Measurements from ENCODE around the gene PRIMA1.

PRIMA1 gene

GRCh38 chr14:93714605-93715004, 73.7 kb downstream of the PRIMA1 start:
- no peaks in the 10 kb centered on the region for H3K9me3 ChIP-seq (ENCODE audit: control insufficient read depth, low read length)
- H3K4me3 ChIP-seq (ENCODE audit: insufficient read depth, low read depth, low read length), result no peak overlapping the region
- no peaks in the 10 kb centered on the region for H3K27me3 ChIP-seq (ENCODE audit: control insufficient read depth, insufficient read depth, low read length, poor library complexity, severe bottlenecking)
- WGBS, 2 experiments, result 93% methylated on average over 7 of the region's 7 CpGs
- H3K36me3 ChIP-seq (ENCODE audit: control insufficient read depth, insufficient read depth, low read length), result no peaks in the 10 kb centered on the region
- H3K27ac ChIP-seq (ENCODE audit: insufficient read depth, low read depth, low read length, poor library complexity, severe bottlenecking), result no peak overlapping the region
- H3K4me1 ChIP-seq (ENCODE audit: control insufficient read depth, insufficient read depth, low read length), result peaks cover 6% of the 10 kb centered on the region

DNA sequence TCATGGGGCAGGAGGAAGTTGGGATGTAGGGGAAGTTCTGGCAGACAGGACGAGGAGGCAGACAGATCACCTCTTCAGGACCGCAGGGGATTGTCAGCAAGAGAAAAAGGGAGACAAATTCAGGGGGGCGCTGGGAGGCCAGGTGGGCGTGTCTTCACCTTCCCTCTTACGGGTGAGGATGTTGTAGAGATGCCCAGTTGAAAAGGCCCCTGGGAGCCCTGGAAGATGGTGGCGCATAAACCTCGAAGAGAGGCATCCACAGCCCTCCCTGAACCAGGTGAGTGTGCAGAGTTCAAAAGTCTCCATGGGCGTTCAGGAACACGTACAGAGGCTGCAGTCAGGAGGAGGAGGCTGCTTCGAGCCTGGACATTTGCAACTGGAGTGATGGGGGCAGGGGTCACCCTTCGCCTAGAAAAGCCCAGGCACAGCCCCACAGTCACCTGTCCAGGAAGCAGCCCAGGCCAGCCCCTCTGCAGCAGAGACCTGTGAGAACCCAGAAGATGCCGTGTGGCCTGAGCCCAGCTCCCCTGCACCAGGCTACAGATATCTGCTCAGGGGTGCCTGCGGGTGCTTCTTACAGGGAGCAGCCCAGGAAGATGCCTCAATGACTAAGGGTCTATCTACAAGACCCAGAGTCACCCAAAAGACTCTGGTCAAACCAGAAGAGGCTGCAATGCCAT, 74.4 kb downstream of the PRIMA1 start:
- no peak overlapping the region for H3K27ac ChIP-seq (ENCODE audit: insufficient read depth, low read depth, low read length, poor library complexity, severe bottlenecking)
- no peak overlapping the region for H3K4me3 ChIP-seq (ENCODE audit: insufficient read depth, low read depth, low read length)
- H3K4me1 ChIP-seq (ENCODE audit: control insufficient read depth, insufficient read depth, low read length), result peaks cover 6% of the 10 kb centered on the region
- H3K9me3 ChIP-seq (ENCODE audit: control insufficient read depth, low read length), result no peaks in the 10 kb centered on the region
- no peaks in the 10 kb centered on the region for H3K36me3 ChIP-seq (ENCODE audit: control insufficient read depth, insufficient read depth, low read length)
- H3K27me3 ChIP-seq (ENCODE audit: control insufficient read depth, insufficient read depth, low read length, poor library complexity, severe bottlenecking), result no peaks in the 10 kb centered on the region
- 90 to 91% methylated on average over 13 of the region's 13 CpGs for WGBS, 2 experiments

GRCh38 chr14:93712838-93713724, 75.2 kb downstream of the PRIMA1 start:
- H3K4me3 ChIP-seq (ENCODE audit: insufficient read depth, low read depth, low read length), result no peak overlapping the region
- WGBS, 2 experiments, result 87 to 89% methylated on average over 18 of the region's 18 CpGs
- H3K36me3 ChIP-seq (ENCODE audit: control insufficient read depth, insufficient read depth, low read length), result no peaks in the 10 kb centered on the region
- no peaks in the 10 kb centered on the region for H3K27me3 ChIP-seq (ENCODE audit: control insufficient read depth, insufficient read depth, low read length, poor library complexity, severe bottlenecking)
- no peaks in the 10 kb centered on the region for H3K9me3 ChIP-seq (ENCODE audit: control insufficient read depth, low read length)
- H3K4me1 ChIP-seq (ENCODE audit: control insufficient read depth, insufficient read depth, low read length), result peaks cover 6% of the 10 kb centered on the region
- H3K27ac ChIP-seq (ENCODE audit: insufficient read depth, low read depth, low read length, poor library complexity, severe bottlenecking), result no peak overlapping the region

DNA sequence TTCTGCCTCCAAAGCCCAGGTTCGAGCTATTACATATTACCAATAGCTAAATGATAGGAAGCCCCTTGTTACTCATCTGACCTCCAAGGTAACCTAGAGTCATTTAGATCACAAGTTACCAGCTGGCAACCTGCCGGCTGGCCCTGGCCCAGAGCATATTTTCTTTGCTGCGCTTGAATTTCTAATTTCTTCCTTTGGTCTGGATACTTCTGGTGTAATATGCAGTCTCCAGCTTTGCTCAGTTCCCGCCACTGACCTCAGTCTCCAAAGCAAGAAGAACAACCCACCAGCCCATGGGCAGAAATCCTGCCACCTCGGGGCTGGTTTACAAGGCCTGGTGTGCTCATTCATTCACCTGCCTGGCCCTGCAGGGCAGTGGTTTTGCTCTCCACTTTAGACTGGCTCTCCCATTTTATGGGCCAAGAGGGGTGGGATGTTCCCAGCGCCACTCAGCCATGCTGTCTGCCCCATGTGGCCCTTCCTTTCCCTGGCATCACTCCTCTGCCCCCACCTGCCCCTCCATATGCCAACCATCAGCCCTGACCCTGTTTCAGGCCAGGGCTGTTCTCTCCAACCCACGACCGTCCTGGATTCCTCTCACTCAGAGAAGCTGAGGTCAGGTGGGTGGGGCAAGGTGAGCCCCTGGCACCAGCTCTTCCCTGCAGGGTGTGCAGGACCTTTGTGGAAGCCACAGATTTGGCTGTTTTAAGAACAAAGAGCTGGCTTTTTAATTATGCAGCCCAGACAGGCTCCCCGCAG, 76.0 kb downstream of the PRIMA1 start:
- no peaks in the 10 kb centered on the region for H3K9me3 ChIP-seq (ENCODE audit: control insufficient read depth, low read length)
- H3K27ac ChIP-seq (ENCODE audit: insufficient read depth, low read depth, low read length, poor library complexity, severe bottlenecking), result no peak overlapping the region
- no peaks in the 10 kb centered on the region for H3K27me3 ChIP-seq (ENCODE audit: control insufficient read depth, insufficient read depth, low read length, poor library complexity, severe bottlenecking)
- H3K4me3 ChIP-seq (ENCODE audit: insufficient read depth, low read depth, low read length), result no peak overlapping the region
- WGBS, 2 experiments, result 76 to 81% methylated on average over 9 of the region's 9 CpGs
- peaks cover 6% of the 10 kb centered on the region for H3K4me1 ChIP-seq (ENCODE audit: control insufficient read depth, insufficient read depth, low read length)
- no peaks in the 10 kb centered on the region for H3K36me3 ChIP-seq (ENCODE audit: control insufficient read depth, insufficient read depth, low read length)

- Histone ChIP-seq H3K27me3 (ENCODE audit: control insufficient read depth, insufficient read depth, low read length, poor library complexity, severe bottlenecking) (no peaks in the 10 kb centered on the region), H3K4me3 (ENCODE audit: insufficient read depth, low read depth, low read length) (no peak overlapping the region), H3K36me3 (ENCODE audit: control insufficient read depth, insufficient read depth, low read length) (no peaks in the 10 kb centered on the region), H3K4me1 (ENCODE audit: control insufficient read depth, insufficient read depth, low read length) (peaks cover 6% of the 10 kb centered on the region), H3K9me3 (ENCODE audit: control insufficient read depth, low read length) (no peaks in the 10 kb centered on the region), H3K27ac (ENCODE audit: insufficient read depth, low read depth, low read length, poor library complexity, severe bottlenecking) (no peak overlapping the region)
- 93 to 94% methylated on average over 4 of the region's 4 CpGs for WGBS, 2 experiments
Observed at GRCh38 chr14:93709249-93709648, 79.0 kb downstream of the PRIMA1 start.

- H3K4me1 ChIP-seq (ENCODE audit: control insufficient read depth, insufficient read depth, low read length), result peaks cover 6% of the 10 kb centered on the region
- H3K27ac ChIP-seq (ENCODE audit: insufficient read depth, low read depth, low read length, poor library complexity, severe bottlenecking), result no peak overlapping the region
- no peaks in the 10 kb centered on the region for H3K27me3 ChIP-seq (ENCODE audit: control insufficient read depth, insufficient read depth, low read length, poor library complexity, severe bottlenecking)
- H3K36me3 ChIP-seq (ENCODE audit: control insufficient read depth, insufficient read depth, low read length), result no peaks in the 10 kb centered on the region
- no peaks in the 10 kb centered on the region for H3K9me3 ChIP-seq (ENCODE audit: control insufficient read depth, low read length)
- H3K4me3 ChIP-seq (ENCODE audit: insufficient read depth, low read depth, low read length), result no peak overlapping the region
- 95 to 97% methylated on average over 5 of the region's 5 CpGs for WGBS, 2 experiments
Observed at GRCh38 chr14:93708800-93709199, 79.5 kb downstream of the PRIMA1 start.

GRCh38 chr14:93708311-93708734, 80.0 kb downstream of the PRIMA1 start:
- H3K36me3 ChIP-seq (ENCODE audit: control insufficient read depth, insufficient read depth, low read length), result no peaks in the 10 kb centered on the region
- H3K27ac ChIP-seq (ENCODE audit: insufficient read depth, low read depth, low read length, poor library complexity, severe bottlenecking), result no peak overlapping the region
- H3K9me3 ChIP-seq (ENCODE audit: control insufficient read depth, low read length), result no peaks in the 10 kb centered on the region
- no peak overlapping the region for H3K4me3 ChIP-seq (ENCODE audit: insufficient read depth, low read depth, low read length)
- H3K27me3 ChIP-seq (ENCODE audit: control insufficient read depth, insufficient read depth, low read length, poor library complexity, severe bottlenecking), result no peaks in the 10 kb centered on the region
- 95 to 96% methylated on average over 6 of the region's 6 CpGs for WGBS, 2 experiments
- peaks cover 6% of the 10 kb centered on the region for H3K4me1 ChIP-seq (ENCODE audit: control insufficient read depth, insufficient read depth, low read length)

GRCh38 chr14:93707475-93707874, 80.8 kb downstream of the PRIMA1 start:
- Histone ChIP-seq H3K4me3 (ENCODE audit: insufficient read depth, low read depth, low read length) (no peak overlapping the region), H3K9me3 (ENCODE audit: control insufficient read depth, low read length) (no peaks in the 10 kb centered on the region), H3K27me3 (ENCODE audit: control insufficient read depth, insufficient read depth, low read length, poor library complexity, severe bottlenecking) (no peaks in the 10 kb centered on the region), H3K27ac (ENCODE audit: insufficient read depth, low read depth, low read length, poor library complexity, severe bottlenecking) (no peak overlapping the region), H3K36me3 (ENCODE audit: control insufficient read depth, insufficient read depth, low read length) (no peaks in the 10 kb centered on the region), H3K4me1 (ENCODE audit: control insufficient read depth, insufficient read depth, low read length) (peaks cover under 1% of the 10 kb centered on the region)
- WGBS, 2 experiments, result 89 to 94% methylated on average over 2 to 3 of the region's 3 CpGs

GRCh38 chr14:93706360-93706955, 81.8 kb downstream of the PRIMA1 start:
- Histone ChIP-seq H3K27me3 (ENCODE audit: control insufficient read depth, insufficient read depth, low read length, poor library complexity, severe bottlenecking) (no peaks in the 10 kb centered on the region), H3K4me3 (ENCODE audit: insufficient read depth, low read depth, low read length) (no peak overlapping the region), H3K9me3 (ENCODE audit: control insufficient read depth, low read length) (no peaks in the 10 kb centered on the region), H3K4me1 (ENCODE audit: control insufficient read depth, insufficient read depth, low read length) (no peaks in the 10 kb centered on the region), H3K36me3 (ENCODE audit: control insufficient read depth, insufficient read depth, low read length) (no peaks in the 10 kb centered on the region), H3K27ac (ENCODE audit: insufficient read depth, low read depth, low read length, poor library complexity, severe bottlenecking) (no peak overlapping the region)
- 92% methylated on average over 21 of the region's 21 CpGs for WGBS, 2 experiments
